Keratinocyte (primary cell): ENCODE measurements around the gene CILP2. TPM values are rescaled to one million over a fixed set of nuclear protein-coding genes. Genes with fewer than 3 reads are reported as not detected.

Experiments
- DNase-seq: peaks from one replicate; pipeline ENCODE4 v3.0.0-alpha.2; 2011; ENCODE audit warnings: low read depth, missing footprints, low spot score
- FAIRE-seq: peaks from 2 replicates; lab custom pipeline; 2011; peaks lifted over from hg19 to GRCh38; lab: Jason Lieb, UNC
- H2AFZ ChIP-seq: 2 replicates; pipeline ENCODE4 v1.6.0; 2012; ENCODE audit warnings: low read length, control low read depth, inconsistent platforms; ENCODE audit not compliant: control insufficient read depth
- H3K27ac ChIP-seq: 2 replicates; pipeline ENCODE4 v1.5.1; 2011; ENCODE audit warnings: low read length; ENCODE audit not compliant: control insufficient read depth, insufficient read depth
- H3K27me3 ChIP-seq: 3 replicates; pipeline ENCODE4 v1.6.0; 2011; ENCODE audit warnings: low read length; ENCODE audit not compliant: control insufficient read depth, insufficient read depth; ENCODE audit errors: extremely low read depth
- H3K36me3 ChIP-seq, 2 experiments: 2 replicates in 1 of 2; 3 replicates in 1 of 2; pipeline ENCODE4 v1.5.1; 2011; ENCODE audit warnings: low read length in 2 of 2, mild to moderate bottlenecking in 1 of 2; ENCODE audit not compliant: control insufficient read depth in 2 of 2, insufficient read depth in 2 of 2; ENCODE audit errors: extremely low read depth in 1 of 2
- H3K4me1 ChIP-seq: 3 replicates; pipeline ENCODE4 v1.5.1; 2011; ENCODE audit warnings: low read length; ENCODE audit not compliant: control insufficient read depth, insufficient read depth; ENCODE audit errors: extremely low read depth
- H3K4me2 ChIP-seq: 3 replicates; pipeline ENCODE4 v1.6.0; 2011; ENCODE audit warnings: low read depth, low read length; ENCODE audit not compliant: control insufficient read depth, insufficient read depth; ENCODE audit errors: extremely low read depth
- H3K4me3 ChIP-seq, 3 experiments: fragments of 200-600 bp in 1 of 3; sonication (generic) in 1 of 3; 2 replicates in 2 of 3; 3 replicates in 1 of 3; pipeline ENCODE4 v1.5.1; 2011 to 2016; ENCODE audit warnings: low read length in 3 of 3, mild to moderate bottlenecking in 3 of 3, control low read depth in 2 of 3, inconsistent platforms in 1 of 3, low read depth in 1 of 3, mixed read lengths in 1 of 3, mixed run types in 1 of 3, moderate library complexity in 1 of 3; ENCODE audit not compliant: control insufficient read depth in 2 of 3, insufficient read depth in 2 of 3; ENCODE audit errors: extremely low read depth in 1 of 3
- H3K79me2 ChIP-seq: 2 replicates; pipeline ENCODE4 v1.6.0; 2012; ENCODE audit warnings: low read length; ENCODE audit not compliant: control insufficient read depth, insufficient read depth
- H3K9ac ChIP-seq: 3 replicates; pipeline ENCODE4 v1.6.0; 2011; ENCODE audit warnings: low read length; ENCODE audit not compliant: control insufficient read depth, insufficient read depth; ENCODE audit errors: extremely low read depth
- H3K9me1 ChIP-seq: 3 replicates; pipeline ENCODE4 v1.6.0; 2011; ENCODE audit warnings: low read length; ENCODE audit not compliant: control insufficient read depth, insufficient read depth; ENCODE audit errors: extremely low read depth
- H3K9me3 ChIP-seq: 2 replicates; pipeline ENCODE4 v1.5.1; 2012; ENCODE audit warnings: low read depth, low read length; ENCODE audit not compliant: control insufficient read depth
- H4K20me1 ChIP-seq: 3 replicates; pipeline ENCODE4 v1.6.0; 2011; ENCODE audit warnings: low read length; ENCODE audit not compliant: control insufficient read depth, insufficient read depth; ENCODE audit errors: extremely low read depth
- EZH2 ChIP-seq: IDR thresholded peaks from one replicate; pipeline ENCODE4 v1.6.1; 2012; ENCODE audit warnings: inconsistent platforms, mild to moderate bottlenecking, low read length, moderate library complexity
- dilution Hi-C: fragments of 300-500 bp; cut with MboI; formaldehyde crosslinking; loops from one replicate; pipeline ENCODE4 v1.7.0; 2020; ENCODE audit warnings: low sequenced_read_pairs; ENCODE audit not compliant: extremely low pct_ligation_motif_present
- polyA plus RNA-seq, 5 experiments: library from polyadenylated mRNA; depleted of rRNA in 3 of 5; stranded (reverse) in 3 of 5; stranded (forward) in 1 of 5; unstranded in 1 of 5; fragments of >200 nt; gene quantifications; 1 replicate in 1 of 5; 2 replicates in 3 of 5; 3 replicates in 1 of 5; pipeline versions ENCODE4 v1.2.1 to v1.2.3, GENCODE V29; 2011 to 2012; ENCODE audit warnings: missing spikeins in 2 of 5, low read depth in 1 of 5, low replicate concordance in 1 of 5
- TF ChIP-seq, protein P1 (sequence below), 3 experiments: IDR thresholded peaks in 1 of 3; conservative IDR thresholded peaks in 1 of 3; optimal IDR thresholded peaks in 1 of 3; 2 replicates in 2 of 3; 3 replicates in 1 of 3; pipeline versions ENCODE3 to v1.5.1; 2011; ENCODE audit warnings: low read length in 3 of 3, mild to moderate bottlenecking in 3 of 3, moderate library complexity in 2 of 3, control low read depth in 1 of 3, inconsistent platforms in 1 of 3; ENCODE audit not compliant: insufficient read depth in 2 of 3; ENCODE audit errors: extremely low read depth in 1 of 3

The CILP2 gene
- polyA plus RNA-seq, 1 donor (not counting 4 experiments of a cell fraction or from before 2014, with no cell fraction given): 0.07 TPM

DNA sequence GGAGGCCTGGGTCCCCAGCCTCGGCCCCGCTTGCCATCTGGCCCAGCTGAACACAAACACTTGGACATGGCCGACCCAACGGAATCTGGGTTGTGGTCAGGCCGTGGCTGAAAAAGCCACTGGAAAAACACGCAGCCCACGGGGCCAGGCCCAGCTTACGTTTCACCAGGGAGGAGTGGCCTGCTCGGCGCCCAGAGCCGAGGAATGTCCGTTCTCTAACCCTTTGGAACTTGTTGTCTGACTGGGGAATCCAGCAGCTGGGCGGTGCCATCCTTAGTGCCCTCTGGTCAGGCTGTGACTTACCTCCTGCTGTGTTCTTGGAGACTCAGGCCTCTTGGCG lies 13.8 kb downstream of the CILP2 start:
- Histone ChIP-seq H2AFZ (no peak overlapping the region), H3K4me1 (no peaks in the 10 kb centered on the region), H3K79me2 (no peaks in the 10 kb centered on the region), H3K9ac (no peak overlapping the region), H3K4me3 (no peak overlapping the region), H3K36me3 (no peaks in the 10 kb centered on the region), H3K27ac (no peak overlapping the region), H3K27me3 (peaks cover 27% of the 10 kb centered on the region), H3K4me2 (no peak overlapping the region), H3K9me3 (no peaks in the 10 kb centered on the region), H3K9me1 (no peaks in the 10 kb centered on the region), H4K20me1 (no peaks in the 10 kb centered on the region)
- no peak for DNase-seq
- TF ChIP-seq EZH2: no peak
- TF ChIP-seq, protein P1, sequence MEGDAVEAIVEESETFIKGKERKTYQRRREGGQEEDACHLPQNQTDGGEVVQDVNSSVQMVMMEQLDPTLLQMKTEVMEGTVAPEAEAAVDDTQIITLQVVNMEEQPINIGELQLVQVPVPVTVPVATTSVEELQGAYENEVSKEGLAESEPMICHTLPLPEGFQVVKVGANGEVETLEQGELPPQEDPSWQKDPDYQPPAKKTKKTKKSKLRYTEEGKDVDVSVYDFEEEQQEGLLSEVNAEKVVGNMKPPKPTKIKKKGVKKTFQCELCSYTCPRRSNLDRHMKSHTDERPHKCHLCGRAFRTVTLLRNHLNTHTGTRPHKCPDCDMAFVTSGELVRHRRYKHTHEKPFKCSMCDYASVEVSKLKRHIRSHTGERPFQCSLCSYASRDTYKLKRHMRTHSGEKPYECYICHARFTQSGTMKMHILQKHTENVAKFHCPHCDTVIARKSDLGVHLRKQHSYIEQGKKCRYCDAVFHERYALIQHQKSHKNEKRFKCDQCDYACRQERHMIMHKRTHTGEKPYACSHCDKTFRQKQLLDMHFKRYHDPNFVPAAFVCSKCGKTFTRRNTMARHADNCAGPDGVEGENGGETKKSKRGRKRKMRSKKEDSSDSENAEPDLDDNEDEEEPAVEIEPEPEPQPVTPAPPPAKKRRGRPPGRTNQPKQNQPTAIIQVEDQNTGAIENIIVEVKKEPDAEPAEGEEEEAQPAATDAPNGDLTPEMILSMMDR (optimal IDR thresholded peaks at IDR 0.05 in 1 of 3, IDR thresholded peaks at IDR 0.05 in 1 of 3, conservative IDR thresholded peaks at IDR 0.05 in 1 of 3; ENCODE audit: extremely low read depth in 1 of 3, insufficient read depth in 2 of 3, low read length in 3 of 3): no peak
- dilution Hi-C loops: no loop called here
- FAIRE-seq: no peak

DNA sequence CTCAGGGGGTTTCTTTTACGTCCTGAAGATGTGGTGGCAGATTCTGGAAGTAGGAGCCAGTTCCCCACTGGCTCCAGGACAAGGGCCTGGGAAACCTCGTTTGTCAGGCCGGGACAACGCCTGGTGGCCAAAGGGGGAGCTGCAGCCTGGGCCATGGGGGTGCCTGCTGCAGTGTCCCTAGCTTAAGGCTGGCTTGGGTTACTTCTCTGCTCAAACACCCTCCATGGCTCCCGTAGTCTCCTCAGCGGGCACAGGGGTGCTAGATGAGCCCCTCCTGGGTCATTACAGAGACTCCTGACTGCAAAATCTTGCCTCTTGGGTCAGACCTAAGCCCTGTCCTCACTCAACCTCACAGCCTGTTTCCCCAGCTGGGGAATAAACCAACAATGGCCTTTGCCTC lies 14.7 kb downstream of the CILP2 start:
- Histone ChIP-seq H3K9me3 (no peaks in the 10 kb centered on the region), H3K79me2 (no peaks in the 10 kb centered on the region), H3K4me1 (no peaks in the 10 kb centered on the region), H3K9ac (no peak overlapping the region), H3K4me3 (no peak overlapping the region), H3K4me2 (no peak overlapping the region), H3K36me3 (no peaks in the 10 kb centered on the region), H2AFZ (no peak overlapping the region), H4K20me1 (no peaks in the 10 kb centered on the region), H3K27ac (no peak overlapping the region), H3K9me1 (no peaks in the 10 kb centered on the region), H3K27me3 (peaks cover 18% of the 10 kb centered on the region)
- DNase-seq (no peak), FAIRE-seq (no peak)
- no peak for TF ChIP-seq EZH2
- TF ChIP-seq, protein P1 (optimal IDR thresholded peaks at IDR 0.05 in 1 of 3, IDR thresholded peaks at IDR 0.05 in 1 of 3, conservative IDR thresholded peaks at IDR 0.05 in 1 of 3; ENCODE audit: extremely low read depth in 1 of 3, insufficient read depth in 2 of 3, low read length in 3 of 3): peak; percentile 54 to 81 (median 67)
- dilution Hi-C loops: no loop called here
